Heart left ventricle (tissue), 16 donors: ENCODE data around the gene RNPEPL1. TPM values are rescaled to one million over a fixed set of nuclear protein-coding genes. Genes with fewer than 3 reads are reported as not detected.

ENCODE experiments used
- ATAC-seq, 4 donors: fragments of 200-7000 bp; cut with Tn5 transposase; one replicate each; pipeline ENCODE4 v1.9.1; 2020 to 2022; ENCODE audit warnings: moderate library complexity in 4 of 4, mild to moderate bottlenecking in 3 of 4, moderate number of reproducible peaks in 1 of 4
- DNase-seq, 5 donors: peaks; one replicate each; pipeline ENCODE4 v3.0.0-alpha.2; 2020
- H3K27ac ChIP-seq, 12 donors: fragments of 200-600 bp; sonication (generic) in 4 of 12; one replicate each; pipeline versions ENCODE4 v1.5.0 to v1.8.0; 2016 to 2022; ENCODE audit warnings: mild to moderate bottlenecking in 2 of 12
- H3K27me3 ChIP-seq, 9 donors: fragments of 200-600 bp; sonication (generic) in 2 of 9; one replicate each; pipeline versions ENCODE4 v1.5.1 to v1.8.0; 2016 to 2022; ENCODE audit warnings: mild to moderate bottlenecking in 3 of 9
- H3K36me3 ChIP-seq, 9 donors: fragments of 200-600 bp; sonication (generic) in 2 of 9; one replicate each; pipeline versions ENCODE4 v1.5.0 to v1.8.0; 2018 to 2022; ENCODE audit warnings: mild to moderate bottlenecking in 2 of 9
- H3K4me1 ChIP-seq, 12 donors: fragments of 200-600 bp; sonication (generic) in 4 of 12; one replicate each; pipeline versions ENCODE4 v1.5.0 to v1.8.0; 2016 to 2022; ENCODE audit warnings: mild to moderate bottlenecking in 3 of 12
- H3K4me3 ChIP-seq, 12 donors: fragments of 200-600 bp; sonication (generic) in 4 of 12; one replicate each; pipeline versions ENCODE4 v1.5.0 to v1.8.0; 2017 to 2022; ENCODE audit warnings: mild to moderate bottlenecking in 9 of 12, moderate library complexity in 4 of 12
- H3K9me3 ChIP-seq, 12 donors: fragments of 200-600 bp; sonication (generic) in 4 of 12; one replicate each; pipeline versions ENCODE4 v1.5.0 to v1.8.0; 2016 to 2022; ENCODE audit warnings: mild to moderate bottlenecking in 1 of 12
- POLR2A ChIP-seq, 2 donors: fragments of 450-650 bp; IDR thresholded peaks; one replicate each; pipeline ENCODE4 v1.6.1; 2017; ENCODE audit warnings: antibody characterized with exemption in 2 of 2, mild to moderate bottlenecking in 2 of 2, moderate library complexity in 2 of 2
- WGBS, 4 donors: extraction: QIAGEN DNeasy Blood & Tissue Kit in 2 of 4; methylation state at CpG; one replicate each; pipeline versions ENCODE4 v1.1.5 to v1.1.7; 2013 to 2018; 5-methylcytosine and 5-hydroxymethylcytosine counted together
- intact Hi-C, 10 donors: fragments of 100-400 bp; cut with DNase I; formaldehyde crosslinking; loops; one replicate each; pipeline versions ENCODE4 v1.11.1 to v1.14.2; 2022
- polyA plus RNA-seq, 2 donors: library from polyadenylated mRNA; stranded (reverse); fragments of 200-250 nt; gene quantifications; one replicate each; pipeline ENCODE4 v1.2.3, GENCODE V29; 2013
- total RNA-seq, 9 donors: library from RNA; depleted of rRNA in 2 of 9; stranded (reverse); fragments of >200 nt in 2 of 9; fragmentation: NEBNext Ultra II Directional in 3 of 9; extraction: Animal tissue kit (Norgen Biotek cat#: 25700) in 3 of 9; gene quantifications; one replicate each; pipeline versions ENCODE4 v1.1.0 to v1.2.4, GENCODE V29; 2016 to 2023
- TF ChIP-seq, protein P1 (sequence below), 12 donors: fragments of 200-600 bp; sonication (generic) in 4 of 12; IDR thresholded peaks; one replicate each; pipeline versions ENCODE4 v1.5.0 to v1.8.0; 2018 to 2022; ENCODE audit warnings: antibody characterized with exemption in 12 of 12, mild to moderate bottlenecking in 5 of 12
- donor health status: ischemic (EF 13 %, LVEDD 7.1; RV severe dilation, severe dysfunction).
- donor health status: healthy with polysubstance abuse.
- donor health status: DM: no; HTN: yes; CAD: no.
- donor health status: DM: no; HTN: no; CAD: no.
- donor health status: ischemic (EF 25% LVEDD 6.9; RV normal size, moderate dysfunction).
- donor health status: ischemic (EF 25% LVEDD 5.7; RV mildly dilated, moderate dysfunction).
- donor health status: healthy.
- donor health status: DM: yes; HTN: yes; CAD: no.
- donor health status: ischemic (EF 35%, LVEDD 5.7; RV mildly dilated, moderate dysfunction).
- donor health status: nonischemic (EF 11% LVEDD 7.7; RV severe dilation, severe dysfunction).
- donor health status: DM: yes; HTN: yes; CAD: no.
- donor health status: PGD.
- donor health status: ischemic (EF 29% LVEDD 5.4; RV normal size, mild dysfunction).
- donor health status: nonischemic (EF 23%, LVEDD 6.1; RV moderate dilation, normal function).

The RNPEPL1 gene
- total and polyA plus RNA-seq, 11 donors, result 67.5 to 206 (median 91.0) TPM

DNA sequence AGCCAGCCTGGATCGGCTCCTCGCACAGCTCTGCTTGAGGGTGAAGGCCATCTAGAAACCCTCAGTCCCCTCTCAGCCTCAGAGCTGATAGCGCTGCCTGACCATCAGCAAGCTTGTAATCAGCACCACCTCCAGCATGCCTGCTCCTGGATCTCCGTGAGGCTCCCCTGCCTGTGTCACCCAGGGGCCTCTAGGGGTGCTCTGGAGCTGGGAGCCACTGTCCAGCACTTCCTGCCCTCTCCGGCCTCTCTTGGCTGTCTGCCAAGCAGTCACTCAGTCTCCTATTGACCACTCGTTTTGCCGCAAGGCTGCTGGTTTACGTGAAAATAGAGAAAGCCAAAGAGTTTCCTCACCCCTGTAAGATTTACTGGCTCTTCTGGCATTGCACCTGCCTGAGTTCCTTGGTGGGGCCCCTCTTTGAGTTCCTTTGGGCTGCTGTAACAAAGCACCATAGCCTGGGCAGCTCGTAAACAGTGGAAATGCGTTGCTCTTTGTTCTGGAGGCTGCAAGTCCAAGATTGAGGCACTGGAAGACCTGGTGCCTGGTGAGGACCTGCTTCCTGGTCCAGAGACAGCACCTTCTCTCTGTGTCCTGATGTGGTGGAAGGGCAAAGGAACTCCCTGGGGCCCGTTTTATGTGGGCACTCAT, 36.1 kb downstream of the RNPEPL1 start:
- Histone ChIP-seq H3K36me3 (peaks cover 0 to 17% (median 4%) of the 10 kb centered on the region in 9 donors), H3K4me1 (peaks cover 0 to 10% (median 5%) of the 10 kb centered on the region in 12 donors), H3K27me3 (no peaks in the 10 kb centered on the region), H3K4me3 (no peak overlapping the region), H3K27ac (no peak overlapping the region), H3K9me3 (no peaks in the 10 kb centered on the region)
- 31 to 39% (median 33%) methylated on average over 6 to 11 of the region's 11 CpGs for WGBS, 4 donors
- ATAC-seq, result peak; percentile 68 to 83 (median 78)
- intact Hi-C loops, result no loop called here
- peak; percentile 77 to 90 (median 87) for DNase-seq
- TF ChIP-seq, protein P1, sequence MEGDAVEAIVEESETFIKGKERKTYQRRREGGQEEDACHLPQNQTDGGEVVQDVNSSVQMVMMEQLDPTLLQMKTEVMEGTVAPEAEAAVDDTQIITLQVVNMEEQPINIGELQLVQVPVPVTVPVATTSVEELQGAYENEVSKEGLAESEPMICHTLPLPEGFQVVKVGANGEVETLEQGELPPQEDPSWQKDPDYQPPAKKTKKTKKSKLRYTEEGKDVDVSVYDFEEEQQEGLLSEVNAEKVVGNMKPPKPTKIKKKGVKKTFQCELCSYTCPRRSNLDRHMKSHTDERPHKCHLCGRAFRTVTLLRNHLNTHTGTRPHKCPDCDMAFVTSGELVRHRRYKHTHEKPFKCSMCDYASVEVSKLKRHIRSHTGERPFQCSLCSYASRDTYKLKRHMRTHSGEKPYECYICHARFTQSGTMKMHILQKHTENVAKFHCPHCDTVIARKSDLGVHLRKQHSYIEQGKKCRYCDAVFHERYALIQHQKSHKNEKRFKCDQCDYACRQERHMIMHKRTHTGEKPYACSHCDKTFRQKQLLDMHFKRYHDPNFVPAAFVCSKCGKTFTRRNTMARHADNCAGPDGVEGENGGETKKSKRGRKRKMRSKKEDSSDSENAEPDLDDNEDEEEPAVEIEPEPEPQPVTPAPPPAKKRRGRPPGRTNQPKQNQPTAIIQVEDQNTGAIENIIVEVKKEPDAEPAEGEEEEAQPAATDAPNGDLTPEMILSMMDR (IDR thresholded peaks at IDR 0.05), result peak; percentile 53 to 78 (median 60)
- TF ChIP-seq POLR2A (IDR thresholded peaks at IDR 0.05), result no peak

- Histone ChIP-seq H3K27me3 (no peaks in the 10 kb centered on the region), H3K4me1 (peaks cover 0 to 10% (median 5%) of the 10 kb centered on the region in 12 donors), H3K36me3 (peaks cover 0 to 12% (median 0%) of the 10 kb centered on the region in 9 donors), H3K27ac (no peak overlapping the region), H3K4me3 (no peak overlapping the region), H3K9me3 (no peaks in the 10 kb centered on the region)
- intact Hi-C loops, result no loop called here
- 85 to 92% (median 90%) methylated on average over 15 to 19 of the region's 19 CpGs for WGBS, 4 donors
- peak in 1 of 4 donors; percentile 11 for ATAC-seq
- peak in 2 of 5 donors; percentile 12 to 19 for DNase-seq
- no peak for TF ChIP-seq POLR2A (IDR thresholded peaks at IDR 0.05)
- TF ChIP-seq, protein P1 (IDR thresholded peaks at IDR 0.05), result no peak
Observed at GRCh38 chr2:240604939-240605716, 36.8 kb downstream of the RNPEPL1 start.

DNA sequence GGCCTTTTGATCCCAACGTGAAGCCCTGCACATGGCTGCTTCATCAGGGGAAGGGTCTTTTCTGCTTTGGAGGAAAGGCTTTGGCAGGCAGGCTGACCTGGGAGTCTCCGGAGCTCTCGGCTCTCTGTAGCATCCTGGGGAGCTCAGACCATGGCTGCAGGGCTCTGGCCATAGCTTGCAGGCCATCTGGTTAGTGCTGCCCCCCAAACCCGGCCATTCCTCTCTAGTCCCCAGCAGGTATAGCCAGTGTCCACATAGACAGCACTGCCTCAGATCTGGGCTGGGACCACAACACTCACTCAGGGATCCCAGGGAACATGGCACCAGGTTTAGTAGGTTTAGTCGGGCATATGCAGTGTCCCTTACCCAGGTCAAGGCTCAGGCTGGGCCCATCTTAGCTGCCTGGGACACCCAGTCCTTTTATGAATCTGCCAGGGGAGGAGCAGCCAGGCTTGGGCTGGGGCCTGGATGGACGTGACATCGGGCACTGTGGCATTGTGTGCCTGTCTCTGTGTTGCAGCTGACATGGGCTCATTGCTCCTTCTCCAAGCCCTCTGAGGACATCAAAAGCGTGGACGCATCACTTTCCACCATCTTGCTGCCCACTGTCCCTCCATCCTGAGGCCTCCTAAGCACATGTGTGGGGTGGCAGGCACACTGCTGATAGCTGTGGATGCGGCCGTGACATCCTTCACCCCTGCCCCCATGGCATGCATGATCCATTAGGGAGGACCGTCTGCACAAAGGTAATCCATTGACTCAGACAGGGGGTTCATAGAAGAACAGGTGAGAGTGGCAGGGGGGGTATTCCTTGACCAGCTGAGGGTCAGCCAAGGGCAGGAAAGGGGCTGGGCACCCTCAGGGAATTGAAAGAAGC, 37.8 kb downstream of the RNPEPL1 start:
- 80 to 90% (median 85%) methylated on average over 7 to 12 of the region's 12 CpGs for WGBS, 4 donors

More for the DNA sequence above, 37.8 kb downstream of the RNPEPL1 start:
- intact Hi-C loops, result no loop called here
- ATAC-seq (no peak), DNase-seq (peak in 2 of 5 donors; percentile 6 to 19)
- H3K4me1 ChIP-seq, result peaks cover 0 to 10% (median 5%) of the 10 kb centered on the region in 12 donors
- peaks cover 0 to 4% (median 0%) of the 10 kb centered on the region in 9 donors for H3K36me3 ChIP-seq
- no peaks in the 10 kb centered on the region for H3K27me3 ChIP-seq
- H3K27ac ChIP-seq, result no peak overlapping the region
- TF ChIP-seq, protein P1 (IDR thresholded peaks at IDR 0.05), result no peak
- no peak for TF ChIP-seq POLR2A (IDR thresholded peaks at IDR 0.05)
- no peak overlapping the region for H3K4me3 ChIP-seq
- no peaks in the 10 kb centered on the region for H3K9me3 ChIP-seq
